Femur (tissue), 1 donor: Measurements from ENCODE around the gene MEPCE.
A peak's percentile ranks its signal among the peaks of the same experiment; 100 is the strongest.
"Not testable (repeated sequence)": the region's sequence is repeated elsewhere in the genome, so short reads cannot be mapped to it uniquely, and the experiment has no call there.

ENCODE experiments used
- DNase-seq: peaks from one replicate; pipeline ENCODE4 v3.0.0-alpha.2; 2017

MEPCE gene, protein sequence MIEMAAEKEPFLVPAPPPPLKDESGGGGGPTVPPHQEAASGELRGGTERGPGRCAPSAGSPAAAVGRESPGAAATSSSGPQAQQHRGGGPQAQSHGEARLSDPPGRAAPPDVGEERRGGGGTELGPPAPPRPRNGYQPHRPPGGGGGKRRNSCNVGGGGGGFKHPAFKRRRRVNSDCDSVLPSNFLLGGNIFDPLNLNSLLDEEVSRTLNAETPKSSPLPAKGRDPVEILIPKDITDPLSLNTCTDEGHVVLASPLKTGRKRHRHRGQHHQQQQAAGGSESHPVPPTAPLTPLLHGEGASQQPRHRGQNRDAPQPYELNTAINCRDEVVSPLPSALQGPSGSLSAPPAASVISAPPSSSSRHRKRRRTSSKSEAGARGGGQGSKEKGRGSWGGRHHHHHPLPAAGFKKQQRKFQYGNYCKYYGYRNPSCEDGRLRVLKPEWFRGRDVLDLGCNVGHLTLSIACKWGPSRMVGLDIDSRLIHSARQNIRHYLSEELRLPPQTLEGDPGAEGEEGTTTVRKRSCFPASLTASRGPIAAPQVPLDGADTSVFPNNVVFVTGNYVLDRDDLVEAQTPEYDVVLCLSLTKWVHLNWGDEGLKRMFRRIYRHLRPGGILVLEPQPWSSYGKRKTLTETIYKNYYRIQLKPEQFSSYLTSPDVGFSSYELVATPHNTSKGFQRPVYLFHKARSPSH

DNA sequence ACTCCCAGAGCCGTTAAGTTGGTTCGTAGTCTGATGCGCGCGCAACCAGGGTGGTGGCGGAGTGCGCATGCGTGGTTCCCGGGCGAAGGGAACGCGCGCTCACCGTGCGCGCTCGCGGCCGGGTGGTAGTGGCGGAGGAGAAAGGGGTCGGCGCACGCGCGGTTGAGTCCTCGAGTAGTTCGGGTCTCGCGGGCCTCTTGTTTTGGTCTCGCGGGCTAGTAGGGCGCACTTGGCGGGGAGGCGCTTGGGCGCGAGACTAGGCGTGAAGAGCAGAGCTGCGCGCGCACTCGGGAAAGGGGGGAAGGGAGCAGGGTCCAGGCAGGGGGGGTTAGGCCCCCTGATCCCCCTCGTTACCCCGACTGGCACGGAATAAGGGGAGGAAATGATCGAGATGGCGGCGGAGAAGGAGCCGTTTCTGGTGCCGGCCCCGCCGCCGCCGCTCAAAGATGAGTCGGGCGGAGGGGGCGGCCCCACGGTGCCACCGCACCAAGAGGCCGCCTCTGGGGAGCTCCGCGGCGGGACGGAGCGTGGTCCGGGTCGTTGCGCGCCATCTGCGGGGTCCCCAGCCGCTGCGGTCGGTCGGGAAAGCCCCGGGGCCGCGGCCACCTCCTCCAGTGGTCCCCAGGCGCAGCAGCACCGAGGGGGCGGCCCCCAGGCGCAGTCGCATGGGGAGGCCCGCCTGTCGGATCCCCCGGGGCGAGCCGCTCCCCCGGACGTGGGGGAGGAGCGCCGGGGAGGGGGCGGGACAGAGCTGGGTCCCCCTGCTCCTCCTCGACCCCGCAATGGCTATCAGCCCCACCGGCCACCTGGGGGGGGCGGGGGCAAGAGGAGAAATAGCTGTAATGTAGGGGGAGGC is at the start of gene MEPCE:
Gene MEPCE (plus strand): TSS at position 195 of the 856 bp plus-strand sequence. CDS start 188 bp downstream, at position 383.
- DNase-seq: peak; percentile 99

DNA sequence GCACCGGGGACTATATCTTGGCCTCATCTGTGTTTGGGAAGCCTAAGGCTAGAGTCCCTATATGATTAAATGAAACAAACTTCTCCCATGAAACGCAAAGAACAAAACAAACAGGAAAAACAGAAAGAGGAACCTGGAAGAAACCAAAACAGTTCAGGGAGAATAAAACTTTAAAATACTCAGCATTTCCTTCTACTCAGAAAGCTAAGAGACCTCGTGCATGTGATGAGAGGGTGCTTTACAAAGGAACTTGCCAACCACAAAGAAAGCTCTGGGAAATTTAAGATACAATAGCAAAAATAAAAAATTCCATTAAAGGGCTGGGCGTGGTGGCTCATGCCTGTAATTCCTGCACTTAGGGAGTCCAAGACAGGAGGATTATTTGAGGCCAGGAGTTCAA is 49.4 kb upstream of the MEPCE start:
- no peak for DNase-seq

DNA sequence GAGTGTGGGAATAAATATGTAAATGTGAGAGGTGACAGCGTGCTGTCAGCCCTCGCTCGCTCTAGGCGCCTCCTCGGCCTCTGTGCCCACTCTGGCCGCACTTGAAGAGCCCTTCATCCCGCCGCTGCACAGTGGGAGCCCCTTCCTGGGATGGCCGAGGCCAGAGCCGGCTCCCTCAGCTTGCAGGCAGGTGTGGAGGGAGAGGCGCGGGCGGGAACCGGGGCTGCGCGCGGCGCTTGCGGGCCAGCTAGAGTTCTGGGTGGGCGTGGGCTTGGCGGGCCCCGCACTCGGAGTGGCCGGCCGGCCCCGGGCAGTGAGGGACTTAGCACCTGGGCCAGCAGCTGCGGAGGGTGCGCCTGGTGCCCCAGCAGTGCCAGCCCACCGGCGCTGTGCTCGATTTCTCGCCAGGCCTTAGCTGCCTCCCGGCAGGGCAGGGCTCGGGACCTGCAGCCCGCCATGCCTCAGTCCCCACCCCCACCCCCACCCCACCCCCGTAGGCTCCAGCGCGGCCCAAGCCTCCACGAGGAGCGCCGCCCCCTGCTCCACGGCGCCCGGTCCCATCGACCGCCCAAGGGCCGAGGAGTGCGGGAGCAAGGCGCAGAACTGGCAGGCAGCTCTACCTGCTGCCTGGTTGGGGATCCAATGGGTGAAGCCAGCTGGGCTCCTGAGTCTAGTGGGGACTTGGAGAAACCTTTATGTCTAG is 47.9 kb upstream of the MEPCE start:
- not testable (repeated sequence) for DNase-seq

DNA sequence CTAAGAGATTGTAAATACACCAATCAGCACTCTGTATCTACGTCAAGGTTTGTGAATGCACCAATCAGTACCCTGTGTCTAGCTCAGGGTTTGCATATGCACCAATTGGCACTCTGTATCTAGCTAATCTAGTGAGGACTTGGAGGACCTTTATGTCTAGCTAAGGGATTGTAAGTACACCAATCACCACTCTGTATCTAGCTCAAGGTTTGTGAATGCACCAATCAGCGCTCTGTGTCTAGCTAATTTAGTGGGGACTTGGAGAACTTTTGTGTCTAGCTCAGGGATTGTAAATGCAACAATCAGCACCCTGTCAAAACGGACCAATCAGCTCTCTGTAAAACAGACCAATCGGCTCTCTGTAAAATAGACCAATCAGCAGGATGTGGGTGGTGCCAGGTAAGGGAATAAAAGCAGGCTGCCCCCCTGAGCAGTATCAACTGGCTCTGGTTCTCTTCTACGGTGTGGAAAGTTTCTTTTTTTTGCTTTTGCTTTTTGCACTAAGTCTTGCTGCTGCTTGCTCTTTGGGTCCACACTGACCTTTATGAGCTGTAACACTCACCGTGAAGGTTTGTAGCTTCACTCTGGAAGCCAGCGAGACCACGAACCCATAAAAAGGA is 47.3 kb upstream of the MEPCE start:
- not testable (repeated sequence) for DNase-seq

DNA sequence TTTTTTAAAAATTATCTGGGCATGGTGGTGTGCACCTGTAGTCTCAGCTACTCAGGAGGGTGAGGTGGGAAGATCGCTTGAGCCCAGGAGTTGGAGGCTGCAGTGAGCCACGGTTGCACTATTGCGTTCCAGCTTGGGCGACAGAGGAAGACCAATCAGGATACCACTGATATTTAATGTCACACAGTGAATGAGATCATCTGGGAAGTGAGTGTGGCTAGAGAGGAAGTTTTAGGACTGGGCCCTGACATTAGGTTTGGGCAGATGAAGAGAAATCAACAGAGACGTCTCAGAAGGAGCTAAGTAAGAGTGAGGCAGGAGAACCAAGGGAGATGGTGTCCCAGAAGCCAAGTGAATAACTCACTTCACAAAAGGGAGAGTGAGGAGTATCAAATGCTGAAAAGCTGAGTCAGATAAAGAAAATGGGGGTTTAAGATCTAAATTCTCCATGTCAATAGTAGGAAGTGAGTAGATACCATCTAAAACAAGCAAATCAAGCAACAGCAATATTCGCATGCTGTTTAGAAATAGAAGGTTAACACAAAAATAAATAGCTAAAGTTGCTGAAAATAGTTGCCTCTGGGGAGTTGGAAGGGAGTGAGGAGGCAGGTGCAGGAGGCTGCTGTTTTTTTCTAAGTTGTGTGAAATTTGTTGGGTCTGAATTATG is 44.9 kb upstream of the MEPCE start:
- DNase-seq: no peak

DNA sequence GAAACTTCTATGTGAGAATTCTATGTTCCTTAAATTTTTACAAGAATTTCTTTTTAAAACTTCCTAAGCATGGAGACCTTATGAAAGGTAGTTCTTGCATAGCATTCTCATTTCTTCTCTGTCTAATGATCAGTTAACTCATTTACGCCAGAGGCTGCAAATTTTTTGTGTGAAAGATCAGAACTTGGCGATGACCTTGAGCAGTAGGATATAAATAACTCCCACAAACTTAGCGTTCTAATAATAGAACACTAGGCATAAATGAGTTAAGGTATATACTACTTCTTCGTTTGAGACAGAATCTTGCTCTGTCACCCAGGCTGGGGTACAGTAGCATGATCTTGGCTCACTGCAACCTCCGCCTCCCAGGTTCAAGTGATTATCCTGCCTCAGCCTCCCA is 42.7 kb upstream of the MEPCE start:
- no peak for DNase-seq

DNA sequence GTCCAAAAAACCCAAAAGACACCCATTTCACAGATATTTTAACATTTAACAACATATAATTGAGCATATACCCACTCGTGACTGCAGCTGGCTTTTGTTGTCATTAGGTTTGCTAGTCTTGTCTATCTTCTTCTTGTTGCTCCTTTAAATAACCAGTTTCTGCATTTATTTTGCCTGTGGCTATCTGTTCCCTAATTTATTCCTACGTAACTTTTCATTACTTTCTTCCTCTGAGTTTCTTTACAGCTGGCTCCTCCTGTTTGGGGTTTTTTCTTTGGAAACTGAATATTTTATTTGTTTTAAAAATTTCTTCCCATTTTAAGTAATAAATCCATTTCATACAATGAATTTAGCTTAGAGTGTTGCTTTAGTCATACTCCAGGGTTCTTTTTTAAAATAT is 41.9 kb upstream of the MEPCE start:
- no peak for DNase-seq

DNA sequence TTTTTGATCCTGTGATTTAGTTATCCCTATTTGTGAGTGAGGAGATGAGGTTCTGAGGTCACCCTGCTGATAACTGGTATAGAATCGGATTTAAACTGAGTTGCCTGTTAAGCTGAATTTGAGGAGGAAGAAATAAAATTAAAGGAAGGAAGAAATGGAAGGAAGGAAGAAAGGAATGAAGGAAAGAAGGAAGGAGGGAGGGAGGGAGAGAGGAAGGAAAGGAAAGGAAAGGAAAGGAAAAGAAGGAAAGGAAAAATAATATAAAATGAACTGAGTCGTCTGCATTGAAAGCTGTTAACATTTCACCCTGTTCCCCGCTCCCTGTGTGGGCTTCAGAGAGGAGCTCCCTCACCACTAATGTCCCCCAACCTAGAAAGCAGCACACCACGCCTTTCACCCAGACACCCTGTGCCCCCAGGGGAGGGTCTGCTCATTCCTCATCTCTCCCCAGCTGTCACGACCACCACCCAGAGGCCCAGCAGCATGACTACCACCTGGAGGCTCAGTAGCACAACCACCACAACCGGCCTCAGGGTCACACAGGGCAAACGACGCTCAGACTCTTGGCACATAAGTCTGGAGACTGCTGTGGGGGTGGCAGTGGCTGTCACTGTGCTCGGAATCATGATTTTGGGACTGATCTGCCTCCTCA is 40.1 kb upstream of the MEPCE start:
- DNase-seq: no peak

DNA sequence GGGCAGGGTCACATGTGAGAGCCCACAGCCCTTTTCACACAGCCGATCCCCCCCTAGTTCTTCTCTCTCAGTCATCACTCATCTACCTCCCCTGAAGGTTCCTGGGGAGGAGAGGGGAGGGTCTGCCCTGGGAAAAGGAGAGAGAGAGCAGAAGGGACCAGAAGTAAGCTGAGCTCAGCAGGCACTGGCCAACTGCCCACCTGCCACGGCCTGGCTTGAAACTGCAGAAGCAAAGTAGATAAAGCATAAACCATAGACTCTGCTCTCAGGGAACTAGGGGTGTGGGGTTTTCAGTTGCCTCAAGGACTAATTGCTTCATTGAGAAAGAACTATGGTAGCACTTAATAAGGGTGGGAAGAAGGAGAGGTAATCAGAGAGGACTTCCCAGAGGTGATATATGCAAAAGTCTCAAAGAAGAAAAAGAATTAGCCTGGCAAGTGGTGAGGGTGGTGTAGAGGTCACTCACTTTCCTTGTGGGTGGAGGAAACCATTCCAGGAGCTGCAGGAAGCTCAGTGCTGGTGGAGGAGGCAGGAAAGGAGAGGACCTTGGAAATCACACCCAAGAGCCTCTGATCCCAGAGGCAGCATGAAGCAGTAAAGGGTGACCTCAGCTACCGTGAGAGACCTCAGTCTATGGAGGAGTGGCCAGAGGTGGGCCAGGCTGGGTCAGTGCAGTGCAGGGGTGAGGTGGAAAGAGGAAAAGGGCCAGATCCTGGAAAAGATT is 39.2 kb upstream of the MEPCE start:
- no peak for DNase-seq

DNA sequence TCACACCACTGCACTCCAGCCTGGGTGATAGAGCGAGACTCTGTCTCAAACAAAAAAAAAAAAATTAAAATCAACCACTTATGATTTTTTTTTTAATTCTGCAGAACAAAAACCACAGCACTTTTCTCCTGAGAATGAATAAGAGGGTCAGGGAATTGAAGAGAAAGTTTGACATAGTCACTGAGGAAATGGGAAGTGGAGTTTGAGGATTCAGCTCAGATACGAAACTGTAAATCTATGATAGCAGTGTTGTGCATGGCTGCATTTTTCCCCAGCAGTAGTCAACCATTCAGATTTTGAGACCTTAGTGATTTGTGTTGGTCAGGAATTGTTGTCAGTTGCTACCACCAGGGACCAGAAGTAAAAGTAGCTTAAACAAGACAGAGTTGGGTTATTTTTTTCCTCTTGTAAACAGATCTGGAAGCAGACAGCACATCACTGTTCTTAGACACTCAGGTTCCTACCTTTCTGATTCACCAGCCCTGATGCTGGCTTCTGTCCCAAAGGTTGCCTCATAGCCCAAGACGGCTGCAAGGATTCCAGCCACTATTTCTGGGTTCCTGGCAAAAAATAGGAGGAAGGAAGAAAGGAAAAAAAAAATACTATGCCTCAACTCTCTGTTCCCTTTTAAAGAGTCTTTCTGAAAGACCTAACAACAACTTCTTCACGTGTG is 36.3 kb upstream of the MEPCE start:
- DNase-seq: no peak

DNA sequence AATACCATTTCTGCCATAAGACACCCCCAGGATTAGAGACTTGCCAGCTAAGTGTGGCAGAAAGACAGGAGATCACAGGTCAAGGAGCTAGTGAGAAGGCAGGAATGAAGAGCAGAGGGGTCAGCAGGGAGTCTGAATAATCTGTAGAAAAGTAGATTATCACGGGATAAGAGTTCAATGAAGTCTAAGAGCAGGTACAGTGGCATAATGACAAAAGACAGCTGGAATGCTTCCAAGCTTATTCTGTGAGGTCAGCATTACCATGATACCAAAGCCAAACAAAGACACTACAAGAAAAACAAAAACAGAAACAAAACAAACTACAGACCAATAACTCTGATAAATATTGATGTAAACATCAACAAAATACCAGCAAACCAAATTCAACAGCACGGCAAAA is 35.6 kb upstream of the MEPCE start:
- DNase-seq: no peak

DNA sequence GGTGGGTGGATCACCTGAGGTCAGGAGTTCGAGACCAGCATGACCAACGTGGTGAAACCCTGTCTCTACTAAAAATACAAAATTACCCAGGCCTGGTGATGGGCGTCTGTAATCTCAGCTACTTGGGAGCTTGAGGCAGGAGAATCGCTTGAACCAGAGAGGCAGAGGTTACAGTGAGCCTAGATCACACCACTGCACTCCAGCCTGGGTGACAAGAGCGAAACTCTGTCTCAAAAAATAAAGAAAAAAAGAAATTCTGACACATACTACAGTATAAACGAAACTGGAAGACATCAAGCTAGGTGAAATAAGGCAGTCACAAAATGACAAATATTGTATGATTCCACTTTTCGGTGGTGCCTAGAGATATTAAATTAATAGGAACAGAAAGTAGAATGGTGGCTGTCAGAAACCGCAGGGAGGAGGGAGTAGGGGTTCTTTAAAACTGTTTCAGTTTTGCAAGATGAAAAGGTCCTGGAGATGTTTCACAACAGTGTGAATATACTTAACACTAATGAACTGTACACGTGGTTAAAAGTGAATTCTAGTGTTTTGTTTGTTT is 33.1 kb upstream of the MEPCE start:
- DNase-seq: no peak

DNA sequence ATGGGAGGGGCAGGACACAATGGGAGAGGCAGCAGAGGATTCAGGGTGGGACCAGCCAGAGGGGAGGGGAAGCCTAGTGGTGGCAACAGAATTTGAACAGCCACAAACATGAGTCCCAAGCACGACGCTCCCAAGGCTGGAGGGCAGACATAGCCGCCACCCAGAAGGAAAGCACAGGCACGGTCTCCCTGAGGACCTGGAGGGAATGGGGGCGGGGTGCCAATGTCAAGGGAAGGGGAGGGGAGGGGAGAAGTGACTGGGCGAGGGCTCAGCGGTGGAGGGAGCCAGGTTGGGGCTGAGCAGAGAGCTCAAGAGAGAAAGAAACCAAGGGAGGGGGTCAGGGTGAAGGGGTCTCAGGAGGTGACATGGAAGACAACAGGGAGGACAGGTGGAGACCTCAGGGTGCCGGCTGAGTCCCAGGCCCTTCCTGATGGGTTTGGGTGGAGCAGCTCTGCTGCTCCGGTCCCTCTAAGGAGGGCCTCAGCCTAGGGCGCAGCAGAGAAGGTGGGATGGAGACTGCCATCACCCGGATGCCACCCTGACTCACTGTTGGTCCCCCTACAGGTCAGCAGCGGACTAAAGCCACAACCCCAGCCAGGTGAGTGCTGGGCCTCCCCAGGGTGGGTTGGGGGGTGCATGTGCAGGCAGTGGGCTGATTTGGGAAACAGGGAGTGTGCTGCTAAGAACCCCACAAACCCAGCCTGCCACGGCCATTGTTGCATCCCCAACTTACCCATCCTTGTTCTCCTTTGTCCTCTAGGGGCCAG is 32.1 kb upstream of the MEPCE start:
- no peak for DNase-seq

DNA sequence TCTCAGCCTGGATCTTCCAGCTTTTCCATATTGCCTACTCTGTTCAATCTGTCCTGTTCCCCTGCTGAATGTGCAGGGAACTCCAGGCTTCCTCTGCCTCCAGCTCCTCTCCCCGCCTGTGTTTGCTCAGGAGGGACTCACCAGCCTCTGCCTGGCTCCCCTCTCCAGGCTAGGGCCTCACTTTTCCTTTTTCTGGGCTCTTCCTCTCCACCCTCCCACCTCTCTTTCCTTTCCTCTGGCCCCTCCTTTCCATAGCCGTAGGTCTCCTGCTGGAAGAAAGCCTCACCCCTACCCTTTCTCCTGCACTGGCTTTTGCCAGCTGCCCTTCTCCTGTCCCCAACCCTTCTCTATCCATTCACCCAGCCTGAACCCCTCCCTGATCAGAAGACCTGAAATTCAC is 31.4 kb upstream of the MEPCE start:
- no peak for DNase-seq

DNA sequence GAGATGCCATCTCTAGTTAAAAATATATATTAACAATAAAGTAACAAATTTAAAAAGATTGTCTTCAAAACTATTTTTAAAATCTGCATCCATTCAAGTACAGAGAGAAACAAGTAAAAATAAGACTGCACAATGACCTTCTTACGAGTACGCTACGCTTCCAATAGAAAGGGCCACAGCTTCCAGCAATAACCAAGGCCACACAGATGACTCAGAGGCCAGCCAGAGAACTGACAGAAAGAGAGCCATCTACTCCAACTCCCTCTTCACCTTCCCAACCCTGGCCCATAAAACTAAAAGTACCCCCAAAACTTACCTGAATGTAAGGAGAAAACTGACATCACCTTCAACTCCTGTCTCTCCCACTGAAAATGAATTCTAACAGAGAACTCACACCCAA is 29.6 kb upstream of the MEPCE start:
- no peak for DNase-seq

DNA sequence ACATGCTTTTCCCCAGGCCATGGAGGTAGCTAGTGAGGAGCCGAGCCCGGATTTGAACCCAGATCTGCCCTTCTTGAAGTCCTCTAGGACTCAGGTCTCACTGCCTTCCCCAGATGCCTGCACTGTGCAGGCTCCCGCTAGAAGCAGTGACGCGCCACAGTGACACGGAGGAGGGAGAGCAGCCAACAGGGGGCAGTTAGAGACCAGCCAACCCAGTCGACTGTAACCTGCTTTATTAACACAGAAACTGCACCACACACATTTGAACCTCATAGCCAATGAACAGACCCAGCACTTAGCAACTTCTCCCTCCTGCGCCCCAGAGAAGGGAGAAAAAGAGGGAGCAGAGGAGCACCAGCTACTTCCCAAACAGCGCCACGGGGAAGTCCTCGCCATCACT is 29.0 kb upstream of the MEPCE start:
- DNase-seq: no peak

DNA sequence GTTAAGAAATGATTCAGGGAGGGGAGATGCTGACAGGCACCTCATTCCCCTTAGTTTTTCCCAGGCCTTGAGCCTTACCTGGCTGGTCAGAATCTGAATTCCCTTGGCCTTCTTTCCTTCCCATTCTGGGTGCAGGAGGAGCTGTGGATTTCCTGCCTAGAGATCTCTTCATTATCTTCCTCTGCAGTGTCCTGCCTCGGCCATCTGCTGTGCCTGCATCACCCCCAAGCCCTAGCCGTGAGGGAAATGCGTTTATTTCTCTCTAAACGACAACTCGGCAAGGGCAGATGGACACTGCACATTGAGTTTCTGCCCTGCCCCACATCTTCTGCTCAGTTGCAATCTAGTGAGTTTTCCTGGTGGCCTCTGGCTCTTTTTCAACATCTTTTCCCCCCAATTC is 27.8 kb upstream of the MEPCE start:
- DNase-seq: no peak

DNA sequence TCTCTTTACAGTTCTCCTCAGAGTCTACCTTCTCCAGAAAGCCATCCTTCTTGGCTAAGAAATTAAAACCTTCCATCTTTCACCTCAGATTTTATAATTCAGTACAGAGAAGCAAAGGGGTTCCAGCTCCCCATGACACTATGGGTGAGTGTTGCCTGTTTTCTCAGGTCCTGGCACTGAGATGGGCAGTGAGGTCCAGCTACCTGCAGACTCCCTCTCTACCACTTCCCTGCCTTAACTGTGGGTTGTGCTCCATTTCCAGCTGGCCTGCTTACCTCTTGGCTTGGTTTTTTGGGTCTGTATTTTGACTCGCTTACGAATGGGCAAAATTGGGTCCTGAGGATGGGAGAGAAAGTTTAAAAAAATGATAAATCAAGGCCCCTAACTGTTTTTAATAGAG is 27.4 kb upstream of the MEPCE start:
- no peak for DNase-seq

DNA sequence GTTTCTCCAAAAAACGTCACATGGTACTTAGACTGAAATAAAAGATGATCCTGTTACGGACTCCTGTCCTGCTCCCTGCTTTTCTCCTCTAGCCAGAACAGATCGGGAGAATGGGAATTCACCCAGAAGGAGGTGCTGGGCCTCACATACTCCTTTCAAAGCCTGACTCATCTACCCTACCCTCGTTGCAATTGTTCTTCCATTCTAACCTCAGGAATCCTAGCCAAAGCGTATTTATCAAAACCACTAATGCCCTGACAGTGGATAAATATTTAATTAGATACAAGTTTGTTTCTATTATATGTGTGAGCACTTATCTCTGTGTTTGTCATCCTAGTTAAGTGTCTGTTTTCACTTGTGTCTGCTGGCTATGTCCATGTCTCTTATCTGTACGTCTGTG is 22.9 kb upstream of the MEPCE start:
- DNase-seq: no peak
